ENCODE measurements around the gene ADGRG4.

The ADGRG4 gene

DNA sequence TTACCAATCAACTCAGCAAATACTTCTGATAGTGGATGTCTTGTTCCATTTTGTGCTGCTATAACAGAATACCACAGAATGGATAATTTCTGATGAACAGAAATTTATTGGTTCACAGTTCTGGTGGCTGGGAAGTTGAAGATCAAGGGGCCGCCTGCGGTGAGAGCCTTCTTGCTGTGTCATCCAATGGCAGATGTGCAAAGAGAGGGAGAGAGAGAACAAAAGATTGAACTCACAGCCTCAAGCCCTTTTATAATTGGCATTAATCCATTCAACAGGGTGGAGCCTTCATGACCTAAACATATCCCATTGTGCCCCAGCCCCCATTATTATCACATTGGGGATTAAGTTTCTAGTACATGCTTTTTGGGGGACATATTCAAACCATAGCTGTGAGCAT lies 86.1 kb downstream of the ADGRG4 start:
- Histone ChIP-seq H3K27me3 (ENCODE audit: insufficient read depth, insufficient read length) (no peaks in the 10 kb centered on the region), H3K4me3 (ENCODE audit: insufficient read length, low read depth) (no peak overlapping the region), H3K9me3 (ENCODE audit: insufficient read depth, low read length) (no peaks in the 10 kb centered on the region), H3K36me3 (ENCODE audit: insufficient read depth, insufficient read length, low read length) (no peaks in the 10 kb centered on the region), H3K9ac (ENCODE audit: insufficient read length, low read depth) (no peak overlapping the region), H3K4me1 (ENCODE audit: insufficient read depth, insufficient read length) (no peaks in the 10 kb centered on the region)
- TF ChIP-seq SUZ12 (IDR thresholded peaks at IDR 0.05; ENCODE audit: extremely low read depth, insufficient read depth, insufficient read length): no peak
- TF ChIP-seq ZNF274 (IDR thresholded peaks at IDR 0.05; ENCODE audit: low read depth, low read length): no peak
- no peak for TF ChIP-seq YY1 (IDR thresholded peaks at IDR 0.05; ENCODE audit: insufficient read depth, insufficient read length)
- DNase-seq (ENCODE audit: low read depth, low spot score): no peak

DNA sequence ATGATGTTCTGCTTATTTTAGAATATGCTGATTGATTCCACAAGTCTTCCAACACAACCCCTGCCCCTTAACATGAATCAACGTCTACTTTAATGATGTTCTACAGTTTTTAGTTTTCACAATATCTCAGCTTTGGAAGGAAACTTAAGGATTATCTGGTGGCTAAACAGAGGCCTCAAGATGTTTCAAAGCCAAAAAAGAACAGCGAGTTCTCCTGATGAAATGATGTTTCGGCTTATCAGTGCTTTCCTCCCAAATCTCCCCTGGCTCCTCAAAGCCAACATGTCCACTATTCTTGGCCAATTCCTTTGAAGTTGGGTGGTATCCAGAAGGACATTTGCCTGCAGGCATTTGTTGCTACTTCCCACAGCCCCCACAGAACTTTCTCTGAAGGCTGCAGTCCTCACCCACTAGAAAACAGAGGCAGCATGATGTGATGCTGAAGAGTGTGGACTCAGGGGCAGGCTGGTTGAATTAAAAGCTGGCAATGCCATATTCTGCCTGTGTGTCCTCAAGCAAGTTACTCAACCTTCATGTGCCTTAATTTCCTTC lies 87.3 kb downstream of the ADGRG4 start:
- no peak overlapping the region for H3K9ac ChIP-seq (ENCODE audit: insufficient read length, low read depth)
- no peaks in the 10 kb centered on the region for H3K9me3 ChIP-seq (ENCODE audit: insufficient read depth, low read length)
- no peaks in the 10 kb centered on the region for H3K36me3 ChIP-seq (ENCODE audit: insufficient read depth, insufficient read length, low read length)
- no peak for DNase-seq (ENCODE audit: low read depth, low spot score)
- no peaks in the 10 kb centered on the region for H3K4me1 ChIP-seq (ENCODE audit: insufficient read depth, insufficient read length)
- no peaks in the 10 kb centered on the region for H3K27me3 ChIP-seq (ENCODE audit: insufficient read depth, insufficient read length)
- no peak overlapping the region for H3K4me3 ChIP-seq (ENCODE audit: insufficient read length, low read depth)
- no peak for TF ChIP-seq YY1 (IDR thresholded peaks at IDR 0.05; ENCODE audit: insufficient read depth, insufficient read length)
- TF ChIP-seq ZNF274 (IDR thresholded peaks at IDR 0.05; ENCODE audit: low read depth, low read length): no peak
- no peak for TF ChIP-seq SUZ12 (IDR thresholded peaks at IDR 0.05; ENCODE audit: extremely low read depth, insufficient read depth, insufficient read length)

GRCh38 chrX:136390921-136391320 lies 90.2 kb downstream of the ADGRG4 start:
- DNase-seq (ENCODE audit: low read depth, low spot score): no peak
- Histone ChIP-seq H3K27me3 (ENCODE audit: insufficient read depth, insufficient read length) (no peaks in the 10 kb centered on the region), H3K36me3 (ENCODE audit: insufficient read depth, insufficient read length, low read length) (no peaks in the 10 kb centered on the region), H3K9ac (ENCODE audit: insufficient read length, low read depth) (no peak overlapping the region), H3K4me3 (ENCODE audit: insufficient read length, low read depth) (no peak overlapping the region), H3K4me1 (ENCODE audit: insufficient read depth, insufficient read length) (no peaks in the 10 kb centered on the region), H3K9me3 (ENCODE audit: insufficient read depth, low read length) (no peaks in the 10 kb centered on the region)
- TF ChIP-seq ZNF274 (IDR thresholded peaks at IDR 0.05; ENCODE audit: low read depth, low read length) (no peak), SUZ12 (IDR thresholded peaks at IDR 0.05; ENCODE audit: extremely low read depth, insufficient read depth, insufficient read length) (no peak), YY1 (IDR thresholded peaks at IDR 0.05; ENCODE audit: insufficient read depth, insufficient read length) (no peak)

DNA sequence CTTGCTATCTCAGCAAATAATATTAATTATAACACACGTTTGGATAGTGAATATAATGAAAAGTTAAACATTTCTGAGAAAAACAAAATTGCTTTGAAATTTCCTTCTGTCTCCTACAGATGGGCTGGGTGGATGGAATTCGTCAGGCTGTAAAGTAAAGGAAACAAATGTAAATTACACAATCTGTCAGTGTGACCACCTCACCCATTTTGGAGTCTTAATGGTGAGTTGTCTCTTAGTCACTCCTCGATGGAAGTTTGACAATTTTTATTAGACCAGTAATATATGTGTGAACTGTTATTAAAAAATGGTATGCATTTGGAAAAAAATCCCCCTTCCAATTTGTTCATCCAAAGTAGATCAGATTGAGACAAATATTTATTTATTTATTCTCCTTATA lies 94.5 kb downstream of the ADGRG4 start:
- Histone ChIP-seq H3K36me3 (ENCODE audit: insufficient read depth, insufficient read length, low read length) (no peaks in the 10 kb centered on the region), H3K9me3 (ENCODE audit: insufficient read depth, low read length) (no peaks in the 10 kb centered on the region), H3K4me3 (ENCODE audit: insufficient read length, low read depth) (no peak overlapping the region), H3K27me3 (ENCODE audit: insufficient read depth, insufficient read length) (no peaks in the 10 kb centered on the region), H3K4me1 (ENCODE audit: insufficient read depth, insufficient read length) (no peaks in the 10 kb centered on the region), H3K9ac (ENCODE audit: insufficient read length, low read depth) (no peak overlapping the region)
- no peak for DNase-seq (ENCODE audit: low read depth, low spot score)
- no peak for TF ChIP-seq YY1 (IDR thresholded peaks at IDR 0.05; ENCODE audit: insufficient read depth, insufficient read length)
- TF ChIP-seq SUZ12 (IDR thresholded peaks at IDR 0.05; ENCODE audit: extremely low read depth, insufficient read depth, insufficient read length): no peak
- no peak for TF ChIP-seq ZNF274 (IDR thresholded peaks at IDR 0.05; ENCODE audit: low read depth, low read length)

GRCh38 chrX:136397001-136397400 lies 96.2 kb downstream of the ADGRG4 start:
- no peaks in the 10 kb centered on the region for H3K27me3 ChIP-seq (ENCODE audit: insufficient read depth, insufficient read length)
- H3K4me1 ChIP-seq (ENCODE audit: insufficient read depth, insufficient read length): no peaks in the 10 kb centered on the region
- no peaks in the 10 kb centered on the region for H3K9me3 ChIP-seq (ENCODE audit: insufficient read depth, low read length)
- H3K9ac ChIP-seq (ENCODE audit: insufficient read length, low read depth): no peak overlapping the region
- TF ChIP-seq ZNF274 (IDR thresholded peaks at IDR 0.05; ENCODE audit: low read depth, low read length) (no peak), SUZ12 (IDR thresholded peaks at IDR 0.05; ENCODE audit: extremely low read depth, insufficient read depth, insufficient read length) (no peak), YY1 (IDR thresholded peaks at IDR 0.05; ENCODE audit: insufficient read depth, insufficient read length) (no peak)
- DNase-seq (ENCODE audit: low read depth, low spot score): no peak
- H3K4me3 ChIP-seq (ENCODE audit: insufficient read length, low read depth): no peak overlapping the region
- H3K36me3 ChIP-seq (ENCODE audit: insufficient read depth, insufficient read length, low read length): no peaks in the 10 kb centered on the region

GRCh38 chrX:136405126-136405525 lies 104.4 kb downstream of the ADGRG4 start:
- Histone ChIP-seq H3K4me1 (ENCODE audit: insufficient read depth, insufficient read length) (peaks cover 2% of the 10 kb centered on the region), H3K36me3 (ENCODE audit: insufficient read depth, insufficient read length, low read length) (no peaks in the 10 kb centered on the region), H3K9me3 (ENCODE audit: insufficient read depth, low read length) (no peaks in the 10 kb centered on the region), H3K9ac (ENCODE audit: insufficient read length, low read depth) (no peak overlapping the region), H3K4me3 (ENCODE audit: insufficient read length, low read depth) (no peak overlapping the region), H3K27me3 (ENCODE audit: insufficient read depth, insufficient read length) (no peaks in the 10 kb centered on the region)
- DNase-seq (ENCODE audit: low read depth, low spot score): no peak
- TF ChIP-seq ZNF274 (IDR thresholded peaks at IDR 0.05; ENCODE audit: low read depth, low read length) (no peak), YY1 (IDR thresholded peaks at IDR 0.05; ENCODE audit: insufficient read depth, insufficient read length) (no peak)

DNA sequence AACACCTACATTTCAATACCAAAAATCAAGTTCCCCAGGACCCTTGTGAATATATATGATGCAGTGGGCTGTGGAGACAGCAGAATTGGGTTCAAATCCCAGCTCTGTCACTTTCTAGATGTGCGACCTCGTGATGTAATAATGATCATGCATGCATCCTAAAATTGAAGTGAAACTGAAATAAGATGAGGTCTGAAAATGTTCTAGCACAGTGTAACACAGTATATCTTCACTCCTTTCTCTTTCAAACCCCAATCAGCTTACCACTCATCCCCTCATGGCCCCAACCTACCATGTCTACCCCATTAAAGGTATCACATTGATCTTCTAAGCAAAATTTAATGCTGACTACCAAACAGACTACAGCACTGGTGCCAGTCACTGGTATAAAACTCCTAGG lies 117.0 kb downstream of the ADGRG4 start:
- no peaks in the 10 kb centered on the region for H3K27me3 ChIP-seq (ENCODE audit: insufficient read depth, insufficient read length)
- TF ChIP-seq ZNF274 (IDR thresholded peaks at IDR 0.05; ENCODE audit: low read depth, low read length) (no peak), SUZ12 (IDR thresholded peaks at IDR 0.05; ENCODE audit: extremely low read depth, insufficient read depth, insufficient read length) (no peak), YY1 (IDR thresholded peaks at IDR 0.05; ENCODE audit: insufficient read depth, insufficient read length) (no peak)
- no peak overlapping the region for H3K4me3 ChIP-seq (ENCODE audit: insufficient read length, low read depth)
- DNase-seq (ENCODE audit: low read depth, low spot score): no peak
- H3K36me3 ChIP-seq (ENCODE audit: insufficient read depth, insufficient read length, low read length): no peaks in the 10 kb centered on the region
- H3K4me1 ChIP-seq (ENCODE audit: insufficient read depth, insufficient read length): no peaks in the 10 kb centered on the region
- no peaks in the 10 kb centered on the region for H3K9me3 ChIP-seq (ENCODE audit: insufficient read depth, low read length)
- no peak overlapping the region for H3K9ac ChIP-seq (ENCODE audit: insufficient read length, low read depth)
